Panc1 (cell line): ENCODE data around the gene WNT7A. TPM values are rescaled to one million over a fixed set of nuclear protein-coding genes. Genes with fewer than 3 reads are reported as not detected.

Experiments used
- ATAC-seq: fragments of 200-7000 bp; cut with Tn5 transposase; 2 replicates; pipeline ENCODE4 v1.9.1; 2020; ENCODE audit warnings: mild to moderate bottlenecking, moderate library complexity
- BruUV-seq: library from RNA; stranded (reverse); fragments of 400-500 nt; replicated peaks from 2 replicates; lab custom pipeline; 2021; lab: Mats Ljungman, UMichigan
- CTCF ChIA-PET: fragments of 300-600 bp; sonication (Branson Sonifier 250); formaldehyde crosslinking; loops from one replicate; lab custom pipeline; 2022; ENCODE audit warnings: antibody characterized with exemption; lab: Charles Lee
- POLR2A ChIA-PET: fragments of 300-600 bp; sonication (Branson Sonifier 250); formaldehyde crosslinking; loops from one replicate; lab custom pipeline; 2022; ENCODE audit warnings: antibody characterized with exemption; lab: Charles Lee
- DNase-seq: peaks from one replicate; pipeline ENCODE4 v3.0.0-alpha.2; 2010; ENCODE audit warnings: low read depth, low spot score
- H3K27ac ChIP-seq: 2 replicates; pipeline ENCODE4 v1.5.1; 2011; ENCODE audit warnings: mild to moderate bottlenecking, low read length, inconsistent platforms
- H3K27me3 ChIP-seq: fragments of 200-500 bp; sonication (Bioruptor generic); 2 replicates; pipeline ENCODE4 v1.6.0; 2014; ENCODE audit warnings: low read length, inconsistent platforms; ENCODE audit not compliant: control insufficient read depth, insufficient read depth
- H3K36me3 ChIP-seq: fragments of 200-500 bp; sonication (Bioruptor generic); 2 replicates; pipeline ENCODE4 v1.5.1; 2014; ENCODE audit warnings: inconsistent platforms, mild to moderate bottlenecking, low read length, moderate library complexity; ENCODE audit not compliant: control insufficient read depth, insufficient read depth
- H3K4me1 ChIP-seq: 2 replicates; pipeline ENCODE4 v1.5.1; 2011; ENCODE audit warnings: inconsistent platforms, mild to moderate bottlenecking, low read length, moderate library complexity; ENCODE audit not compliant: control insufficient read depth, insufficient read depth
- H3K4me3 ChIP-seq, 2 experiments: 2 replicates each; pipeline ENCODE4 v1.5.1; 2011 to 2012; ENCODE audit warnings: low read depth in 2 of 2, low read length in 2 of 2, mild to moderate bottlenecking in 2 of 2, inconsistent platforms in 1 of 2, moderate library complexity in 1 of 2
- H3K9me3 ChIP-seq: fragments of 200-500 bp; sonication (Bioruptor generic); 2 replicates; pipeline ENCODE4 v1.5.1; 2014; ENCODE audit warnings: low read depth, mild to moderate bottlenecking, inconsistent platforms, low read length, moderate library complexity; ENCODE audit not compliant: control insufficient read depth, insufficient read depth
- CTCF ChIP-seq: fragments of 450-650 bp; IDR thresholded peaks from 2 replicates; pipeline ENCODE4 v1.5.1; 2017; ENCODE audit warnings: mild to moderate bottlenecking
- POLR2AphosphoS5 ChIP-seq: IDR thresholded peaks from 2 replicates; pipeline ENCODE4 v1.6.1; 2012; ENCODE audit warnings: mild to moderate bottlenecking, low read depth, low read length, moderate library complexity
- REST ChIP-seq, 2 experiments: IDR thresholded peaks; 2 replicates each; pipeline ENCODE4 v1.6.1; 2011 to 2012; ENCODE audit warnings: low read depth in 2 of 2, control low read depth in 1 of 2, low read length in 1 of 2, mild to moderate bottlenecking in 1 of 2, moderate library complexity in 1 of 2; ENCODE audit not compliant: insufficient read depth in 1 of 2
- SIN3A ChIP-seq: IDR thresholded peaks from 2 replicates; pipeline ENCODE4 v1.6.1; 2012; ENCODE audit warnings: low read depth, mild to moderate bottlenecking, low read length, moderate library complexity, borderline replicate concordance; ENCODE audit not compliant: insufficient read depth
- TCF7L2 ChIP-seq: IDR thresholded peaks from 2 replicates; pipeline ENCODE4 v1.6.1; 2011; ENCODE audit warnings: mild to moderate bottlenecking, low read depth, low read length, inconsistent platforms
- in situ Hi-C: cut with HindIII; loops from 2 replicates; pipeline ENCODE4 v1.10.0; 2016; ENCODE audit warnings: low sequenced_read_pairs, low pct_unique_long_range_greater_than_20kb
- intact Hi-C: fragments of 100-400 bp; cut with micrococcal nuclease; formaldehyde crosslinking; loops from one replicate; pipeline ENCODE4 v1.10.0; 2022; ENCODE audit not compliant: unreplicated experiment
- total RNA-seq: library from RNA; stranded (reverse); gene quantifications from one replicate; pipeline ENCODE4 v1.2.1, GENCODE V29; 2021; ENCODE audit not compliant: unreplicated experiment

Gene WNT7A
- total RNA-seq, 1 experiment from 2014 or later: not detected

- in situ Hi-C loops (no loop called here), intact Hi-C loops (no loop called here)
- ChIA-PET CTCF (interaction anchor here (1.5 kb wide), 1 partner anchor 229 kb away, joined by 3 read pairs; no protein-coding TSS in a partner anchor), POLR2A (no interaction called here)
- Histone ChIP-seq H3K27ac (no peak overlapping the region), H3K9me3 (no peaks in the 10 kb centered on the region), H3K27me3 (peaks cover 6% of the 10 kb centered on the region), H3K36me3 (no peaks in the 10 kb centered on the region), H3K4me3 (no peak overlapping the region), H3K4me1 (no peaks in the 10 kb centered on the region; the same call in 1 of the 2 replicates)
- ATAC-seq (no peak), DNase-seq (no peak)
- no TSS peak for BruUV-seq
- TF ChIP-seq CTCF (no peak), TCF7L2 (no peak), SIN3A (no peak), POLR2AphosphoS5 (no peak), REST (IDR thresholded peaks at IDR 0.05; ENCODE audit: insufficient read depth in 1 of 2, low read depth in 2 of 2, low read length in 1 of 2) (no peak)
Observed at GRCh38 chr3:13882876-13883275, 3.0 kb upstream of the WNT7A start.

GRCh38 chr3:13881536-13882410 lies 1.9 kb upstream of the WNT7A start:
- no TSS peak for BruUV-seq
- no peak for ATAC-seq
- Histone ChIP-seq H3K36me3 (no peaks in the 10 kb centered on the region), H3K27me3 (peaks cover 16% of the 10 kb centered on the region), H3K4me1 (no peaks in the 10 kb centered on the region; the same call in 1 of the 2 replicates), H3K27ac (no peak overlapping the region), H3K4me3 (no peak overlapping the region), H3K9me3 (no peaks in the 10 kb centered on the region)
- in situ Hi-C loops (no loop called here), intact Hi-C loops (no loop called here)
- DNase-seq: no peak
- CTCF ChIA-PET: interaction anchor here (0.6 to 1.5 kb wide), 2 partner anchors 109 to 224 kb away, joined by 3 to 5 read pairs; no protein-coding TSS in a partner anchor
- TF ChIP-seq POLR2AphosphoS5: no peak
- TF ChIP-seq TCF7L2: no peak
- TF ChIP-seq REST (IDR thresholded peaks at IDR 0.05; ENCODE audit: insufficient read depth in 1 of 2, low read depth in 2 of 2, low read length in 1 of 2): no peak
- no peak for TF ChIP-seq CTCF
- TF ChIP-seq SIN3A: no peak
- POLR2A ChIA-PET: interaction anchor here (0.6 kb wide), 1 partner anchor 8 kb away, joined by 3 read pairs; no protein-coding TSS in a partner anchor
